Hepatocyte (in vitro differentiated cells): ENCODE data around the gene ANKRD50. TPM values are rescaled to one million over a fixed set of nuclear protein-coding genes. Genes with fewer than 3 reads are reported as not detected.

Experiments
- DNase-seq: peaks from one replicate; pipeline ENCODE4 v3.0.0-alpha.2; 2016; ENCODE audit warnings: low spot score
- H2AFZ ChIP-seq: fragments of 200-600 bp; sonication (generic); 2 replicates; pipeline ENCODE4 v1.6.0; 2016; ENCODE audit warnings: antibody characterized with exemption, mild to moderate bottlenecking
- H3K27ac ChIP-seq: fragments of 200-600 bp; sonication (generic); 2 replicates; pipeline ENCODE4 v1.5.1; 2016; ENCODE audit warnings: mild to moderate bottlenecking
- H3K27me3 ChIP-seq: fragments of 200-600 bp; sonication (generic); 2 replicates; pipeline ENCODE4 v1.6.1; 2016
- H3K36me3 ChIP-seq: fragments of 200-600 bp; sonication (generic); replicated peaks from 2 replicates; pipeline ENCODE4 v1.5.1; 2016; ENCODE audit warnings: low read depth; ENCODE audit not compliant: insufficient read depth
- H3K4me1 ChIP-seq: fragments of 200-600 bp; sonication (generic); 2 replicates; pipeline ENCODE4 v1.5.1; 2016; ENCODE audit warnings: mild to moderate bottlenecking, moderate library complexity; ENCODE audit not compliant: insufficient read depth
- H3K4me2 ChIP-seq: fragments of 200-600 bp; sonication (generic); 2 replicates; pipeline ENCODE4 v1.6.0; 2016
- H3K4me3 ChIP-seq: fragments of 200-600 bp; sonication (generic); 2 replicates; pipeline ENCODE4 v1.5.1; 2016; ENCODE audit warnings: mild to moderate bottlenecking
- H3K79me2 ChIP-seq: fragments of 200-600 bp; sonication (generic); 2 replicates; pipeline ENCODE4 v1.6.0; 2017; ENCODE audit warnings: mild to moderate bottlenecking
- H3K9me2 ChIP-seq: fragments of 200-600 bp; sonication (generic); replicated peaks from 2 replicates; pipeline ENCODE4 v1.6.0; 2017; ENCODE audit warnings: mild to moderate bottlenecking; ENCODE audit not compliant: insufficient read depth
- H3K9me3 ChIP-seq: fragments of 200-600 bp; sonication (generic); 2 replicates; pipeline ENCODE4 v1.5.1; 2016; ENCODE audit warnings: low read depth, mild to moderate bottlenecking
- H4K20me1 ChIP-seq: fragments of 200-600 bp; sonication (generic); 2 replicates; pipeline ENCODE4 v1.6.0; 2016; ENCODE audit warnings: mild to moderate bottlenecking; ENCODE audit not compliant: insufficient read depth, poor library complexity, severe bottlenecking
- EZH2 ChIP-seq: fragments of 200-600 bp; sonication (generic); IDR thresholded peaks from 2 replicates; pipeline ENCODE4 v1.6.1; 2016; ENCODE audit warnings: antibody characterized with exemption, mild to moderate bottlenecking, borderline replicate concordance
- EZH2phosphoT487 ChIP-seq: fragments of 200-600 bp; sonication (generic); IDR thresholded peaks from one replicate; pipeline ENCODE4 v1.6.1; 2018; ENCODE audit warnings: antibody characterized with exemption, mild to moderate bottlenecking, low read depth, moderate library complexity; ENCODE audit not compliant: unreplicated experiment, severe bottlenecking
- WGBS: methylation state at CpG from one replicate; pipeline ENCODE4 v1.1.6; 2016; ENCODE audit warnings: low lambda C conversion rate; ENCODE audit errors: missing lambda C conversion rate; 5-methylcytosine and 5-hydroxymethylcytosine counted together
- polyA plus RNA-seq: library from polyadenylated mRNA; unstranded; fragments of >200 nt; fragmentation: Nextera tagmentation; extraction: Ambion mirVana; gene quantifications from 2 replicates; pipeline ENCODE4 v1.2.1, GENCODE V29; 2016
- total RNA-seq: library from RNA; depleted of rRNA; stranded (reverse); fragments of >200 nt; gene quantifications from 2 replicates; pipeline ENCODE4 v1.2.3, GENCODE V29; 2014
- TF ChIP-seq, protein P1 (sequence below): fragments of 200-600 bp; sonication (generic); IDR thresholded peaks from 2 replicates; pipeline ENCODE4 v1.5.1; 2016; ENCODE audit warnings: antibody characterized with exemption, mild to moderate bottlenecking; ENCODE audit not compliant: poor library complexity

The ANKRD50 gene
- total and polyA plus RNA-seq, 2 experiments from 2014 or later, result 6.7 to 37.4 TPM

GRCh38 chr4:124745985-124746801 lies 33.7 kb upstream of the ANKRD50 start:
- WGBS, result 62% methylated on average over 5 of the region's 5 CpGs
- Histone ChIP-seq H3K4me3 (no peak overlapping the region), H3K4me1 (no peaks in the 10 kb centered on the region)

GRCh38 chr4:124743711-124744110 lies 31.2 kb upstream of the ANKRD50 start:
- H3K4me2 ChIP-seq, result no peak overlapping the region
- DNase-seq, result no peak
- 90% methylated on average over 5 of the region's 5 CpGs for WGBS

More at GRCh38 chr4:124745985-124746801, 33.7 kb upstream of the ANKRD50 start:
- H3K27me3 ChIP-seq, result no peaks in the 10 kb centered on the region
- no peaks in the 10 kb centered on the region for H3K9me2 ChIP-seq
- no peak overlapping the region for H2AFZ ChIP-seq
- no peaks in the 10 kb centered on the region for H4K20me1 ChIP-seq
- no peak overlapping the region for H3K27ac ChIP-seq
- no peak for TF ChIP-seq EZH2phosphoT487
- TF ChIP-seq EZH2, result no peak
- TF ChIP-seq, protein P1, sequence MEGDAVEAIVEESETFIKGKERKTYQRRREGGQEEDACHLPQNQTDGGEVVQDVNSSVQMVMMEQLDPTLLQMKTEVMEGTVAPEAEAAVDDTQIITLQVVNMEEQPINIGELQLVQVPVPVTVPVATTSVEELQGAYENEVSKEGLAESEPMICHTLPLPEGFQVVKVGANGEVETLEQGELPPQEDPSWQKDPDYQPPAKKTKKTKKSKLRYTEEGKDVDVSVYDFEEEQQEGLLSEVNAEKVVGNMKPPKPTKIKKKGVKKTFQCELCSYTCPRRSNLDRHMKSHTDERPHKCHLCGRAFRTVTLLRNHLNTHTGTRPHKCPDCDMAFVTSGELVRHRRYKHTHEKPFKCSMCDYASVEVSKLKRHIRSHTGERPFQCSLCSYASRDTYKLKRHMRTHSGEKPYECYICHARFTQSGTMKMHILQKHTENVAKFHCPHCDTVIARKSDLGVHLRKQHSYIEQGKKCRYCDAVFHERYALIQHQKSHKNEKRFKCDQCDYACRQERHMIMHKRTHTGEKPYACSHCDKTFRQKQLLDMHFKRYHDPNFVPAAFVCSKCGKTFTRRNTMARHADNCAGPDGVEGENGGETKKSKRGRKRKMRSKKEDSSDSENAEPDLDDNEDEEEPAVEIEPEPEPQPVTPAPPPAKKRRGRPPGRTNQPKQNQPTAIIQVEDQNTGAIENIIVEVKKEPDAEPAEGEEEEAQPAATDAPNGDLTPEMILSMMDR, result no peak
- no peaks in the 10 kb centered on the region for H3K9me3 ChIP-seq
- no peaks in the 10 kb centered on the region for H3K79me2 ChIP-seq
- no peaks in the 10 kb centered on the region for H3K36me3 ChIP-seq
- peak; percentile 23 for DNase-seq
- peak overlapping the region; percentile 25 for H3K4me2 ChIP-seq

GRCh38 chr4:124740501-124740900 lies 28.0 kb upstream of the ANKRD50 start:
- H2AFZ ChIP-seq, result no peak overlapping the region
- no peaks in the 10 kb centered on the region for H3K27me3 ChIP-seq
- no peaks in the 10 kb centered on the region for H3K9me3 ChIP-seq
- H3K4me3 ChIP-seq, result no peak overlapping the region
- WGBS, result 74% methylated on average over 1 of the region's 1 CpG
- no peak overlapping the region for H3K27ac ChIP-seq
- H3K4me1 ChIP-seq, result no peaks in the 10 kb centered on the region
- no peaks in the 10 kb centered on the region for H4K20me1 ChIP-seq
- H3K9me2 ChIP-seq, result no peaks in the 10 kb centered on the region
- no peak for DNase-seq
- no peak for TF ChIP-seq EZH2
- no peak for TF ChIP-seq EZH2phosphoT487
- TF ChIP-seq, protein P1, result no peak
- H3K36me3 ChIP-seq, result no peaks in the 10 kb centered on the region
- H3K4me2 ChIP-seq, result no peak overlapping the region
- H3K79me2 ChIP-seq, result no peaks in the 10 kb centered on the region

More at GRCh38 chr4:124743711-124744110, 31.2 kb upstream of the ANKRD50 start:
- Histone ChIP-seq H3K4me3 (no peak overlapping the region), H3K36me3 (no peaks in the 10 kb centered on the region), H3K4me1 (no peaks in the 10 kb centered on the region), H3K9me3 (no peaks in the 10 kb centered on the region), H3K79me2 (no peaks in the 10 kb centered on the region), H4K20me1 (no peaks in the 10 kb centered on the region), H2AFZ (no peak overlapping the region), H3K9me2 (no peaks in the 10 kb centered on the region), H3K27ac (no peak overlapping the region), H3K27me3 (no peaks in the 10 kb centered on the region)
- TF ChIP-seq, protein P1, result no peak
- TF ChIP-seq EZH2 (no peak), EZH2phosphoT487 (no peak)
